GM12892 (cell line): ENCODE data around the gene C3.

Experiments used
- POLR2A ChIP-seq: IDR thresholded peaks from 2 replicates; pipeline ENCODE4 v1.6.1; 2011; ENCODE audit warnings: low read depth, low read length, control low read depth
- POLR2AphosphoS5 ChIP-seq: IDR thresholded peaks from 2 replicates; pipeline ENCODE4 v1.6.1; 2011; ENCODE audit warnings: low read depth, low read length, control low read depth
- TAF1 ChIP-seq: IDR thresholded peaks from 2 replicates; pipeline ENCODE4 v1.6.1; 2011; ENCODE audit warnings: low read depth, mild to moderate bottlenecking, control low read depth, low read length, borderline replicate concordance

DNA sequence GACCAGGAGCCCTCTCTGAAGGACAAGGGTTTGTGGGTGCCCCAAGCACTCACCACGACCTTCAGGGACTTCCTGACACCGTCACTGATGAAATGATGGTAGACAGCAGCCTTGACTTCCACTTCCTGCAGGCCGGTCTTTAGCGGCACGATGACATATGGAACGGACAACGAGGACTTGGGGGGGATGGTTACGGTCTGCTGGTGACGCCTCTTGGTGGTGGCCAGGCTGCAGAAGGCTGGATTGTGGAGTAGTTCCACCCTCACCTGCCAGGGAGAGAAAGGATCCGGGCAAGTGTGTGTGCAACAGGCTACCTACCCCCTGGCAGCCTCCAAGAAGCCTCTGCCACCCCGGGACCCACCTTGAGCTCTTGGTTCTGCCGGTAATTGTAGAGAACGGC is 23.2 kb downstream of the C3 start:
- TF ChIP-seq POLR2A (no peak), POLR2AphosphoS5 (no peak), TAF1 (no peak)
